HepG2 (cell line): ENCODE data around the gene RTN3. TPM values are rescaled to one million over a fixed set of nuclear protein-coding genes. Genes with fewer than 3 reads are reported as not detected.
A peak's percentile ranks its signal among the peaks of the same experiment; 100 is the strongest.

ENCODE experiments used
- ATAC-seq: fragments of 200-7000 bp; cut with Tn5 transposase; 3 replicates; pipeline ENCODE4 v1.9.1; 2020; ENCODE audit warnings: mild to moderate bottlenecking, moderate library complexity
- BruUV-seq: library from RNA; stranded (reverse); fragments of 400-500 nt; replicated peaks from 2 replicates; lab custom pipeline; 2021; lab: Mats Ljungman, UMichigan
- CTCF ChIA-PET: fragments of 300-600 bp; formaldehyde crosslinking; extraction: SDS; loops from one replicate; lab custom pipeline; 2021; ENCODE audit warnings: low total read pairs, inconsistent platforms, low intra/inter-chr PET ratio; lab: Yijun Ruan, JAX
- POLR2A ChIA-PET: fragments of 350-600 bp; sonication (Branson Sonifier 250); formaldehyde crosslinking; loops from one replicate; lab custom pipeline; 2020; ENCODE audit warnings: antibody characterized with exemption, inconsistent platforms; lab: Yijun Ruan, JAX
- DNase-seq: peaks from one replicate; pipeline ENCODE4 v3.0.0-alpha.2; 2015; ENCODE audit warnings: low spot score
- FAIRE-seq: peaks from 3 replicates; lab custom pipeline; 2011; peaks lifted over from hg19 to GRCh38; lab: Jason Lieb, UNC
- H2AFZ ChIP-seq: one replicate; pipeline ENCODE4 v1.6.1; 2011; ENCODE audit warnings: low read length, inconsistent platforms
- H3K27ac ChIP-seq: fragments of 300-600 bp; 3 replicates; pipeline ENCODE4 v1.8.0; 2011; ENCODE audit warnings: mixed run types, mild to moderate bottlenecking, mixed read lengths, low read length, inconsistent platforms; ENCODE audit not compliant: insufficient read depth; ENCODE audit errors: extremely low read length
- H3K27me3 ChIP-seq, 2 experiments: fragments of 200-600 bp in 1 of 2; 2 replicates in 1 of 2; 3 replicates in 1 of 2; pipeline versions ENCODE4 v1.6.0 to v1.8.0; 2011; ENCODE audit warnings: low read length in 2 of 2, mild to moderate bottlenecking in 2 of 2, moderate library complexity in 2 of 2, inconsistent platforms in 1 of 2; ENCODE audit not compliant: insufficient read depth in 2 of 2, control insufficient read depth in 1 of 2
- H3K36me3 ChIP-seq, 2 experiments: fragments of 200-600 bp in 1 of 2; replicated peaks in 1 of 2; 2 replicates in 1 of 2; 3 replicates in 1 of 2; pipeline versions ENCODE4 v1.5.1 to v1.8.0; 2011; ENCODE audit warnings: low read length in 2 of 2, inconsistent platforms in 1 of 2; ENCODE audit not compliant: insufficient read depth in 2 of 2, control insufficient read depth in 1 of 2
- H3K4me1 ChIP-seq: 2 replicates; pipeline ENCODE4 v1.5.1; 2012; ENCODE audit warnings: low read length, inconsistent platforms; ENCODE audit not compliant: insufficient read depth
- H3K4me2 ChIP-seq: 2 replicates; pipeline ENCODE4 v1.6.0; 2011; ENCODE audit warnings: low read depth, low read length, inconsistent platforms
- H3K4me3 ChIP-seq, 3 experiments: fragments of 200-600 bp in 1 of 3; sonication (generic), shearing (Covaris generic) in 1 of 3; replicated peaks in 1 of 3; 2 replicates each; pipeline ENCODE4 v1.5.1; 2011 to 2016; ENCODE audit warnings: low read length in 3 of 3, inconsistent platforms in 2 of 3, low read depth in 2 of 3, mild to moderate bottlenecking in 2 of 3, control low read depth in 1 of 3, mixed read lengths in 1 of 3; ENCODE audit not compliant: insufficient read depth in 1 of 3
- H3K79me2 ChIP-seq: one replicate; pipeline ENCODE4 v1.6.1; 2011; ENCODE audit warnings: low read length, inconsistent platforms; ENCODE audit not compliant: insufficient read depth
- H3K9ac ChIP-seq: 2 replicates; pipeline ENCODE4 v1.6.0; 2011; ENCODE audit warnings: mild to moderate bottlenecking, low read depth, low read length, inconsistent platforms; ENCODE audit not compliant: insufficient read depth
- H3K9me3 ChIP-seq: 2 replicates; pipeline ENCODE4 v1.5.1; 2012; ENCODE audit warnings: mild to moderate bottlenecking, low read length
- H4K20me1 ChIP-seq: 2 replicates; pipeline ENCODE4 v1.6.0; 2011; ENCODE audit warnings: inconsistent platforms, mild to moderate bottlenecking, low read length, moderate library complexity; ENCODE audit not compliant: insufficient read depth
- POLR2A ChIP-seq, 2 experiments: IDR thresholded peaks; 2 replicates each; pipeline ENCODE4 v1.6.1; 2011; ENCODE audit warnings: low read depth in 2 of 2, low read length in 2 of 2, mild to moderate bottlenecking in 1 of 2, moderate library complexity in 1 of 2; ENCODE audit not compliant: insufficient read depth in 1 of 2
- SKI ChIP-seq: fragments of 450-650 bp; IDR thresholded peaks from one replicate; pipeline ENCODE4 v1.6.1; 2018; ENCODE audit warnings: mild to moderate bottlenecking; ENCODE audit not compliant: partially characterized antibody
- ZFP91 ChIP-seq: sonication (generic); formaldehyde crosslinking; IDR thresholded peaks from 2 replicates; pipeline ENCODE4 v1.9.0; 2022; ENCODE audit warnings: missing genetic modification reagents, mild to moderate bottlenecking, borderline replicate concordance
- ZNF143 ChIP-seq: sonication (generic); formaldehyde crosslinking; IDR thresholded peaks from 2 replicates; pipeline ENCODE4 v1.4.0; 2020; ENCODE audit warnings: missing genetic modification reagents
- ZNF251 ChIP-seq: sonication (generic); formaldehyde crosslinking; IDR thresholded peaks from 2 replicates; pipeline ENCODE4 v1.9.0; 2021; ENCODE audit warnings: mild to moderate bottlenecking, missing genetic modification reagents
- ZNF263 ChIP-seq: sonication (generic); formaldehyde crosslinking; IDR thresholded peaks from 2 replicates; pipeline ENCODE4 v1.4.0; 2020; ENCODE audit warnings: missing genetic modification reagents
- ZNF281 ChIP-seq: sonication (generic); formaldehyde crosslinking; IDR thresholded peaks from 2 replicates; pipeline ENCODE4 v1.4.0; 2020; ENCODE audit warnings: missing genetic modification reagents, borderline replicate concordance
- ZNF446 ChIP-seq: sonication (generic); formaldehyde crosslinking; IDR thresholded peaks from 2 replicates; pipeline ENCODE4 v1.5.0; 2020; ENCODE audit warnings: mild to moderate bottlenecking, missing genetic modification reagents
- WGBS: methylation state at CpG from one replicate; pipeline ENCODE4 v1.1.6; 2017; ENCODE audit warnings: low lambda C conversion rate; 5-methylcytosine and 5-hydroxymethylcytosine counted together
- in situ Hi-C: cut with HindIII; loops from 2 replicates; pipeline ENCODE4 v1.10.0; 2017; ENCODE audit warnings: low pct_unique_long_range_greater_than_20kb; ENCODE audit not compliant: extremely low pct_ligation_motif_present
- intact Hi-C: fragments of 100-400 bp; cut with micrococcal nuclease; formaldehyde crosslinking; loops from one replicate; pipeline ENCODE4 v1.10.0; 2022; ENCODE audit not compliant: unreplicated experiment
- polyA plus RNA-seq, 8 experiments: library from polyadenylated mRNA; depleted of rRNA in 3 of 8; stranded (reverse) in 7 of 8; unstranded in 1 of 8; fragments of >200 nt; fragmentation: Illumina TruSeq in 4 of 8; extraction: Trizol in 4 of 8; gene quantifications; 2 replicates each; pipeline versions ENCODE4 v1.2.1 to v1.2.3, GENCODE V29; 2011 to 2016; ENCODE audit warnings: low read depth in 4 of 8, missing spikeins in 1 of 8, mixed read lengths in 1 of 8; ENCODE audit not compliant: insufficient read depth in 1 of 8
- total RNA-seq, 5 experiments: library from RNA; depleted of rRNA; stranded (reverse); fragments of >200 nt; fragmentation: Illumina TruSeq; extraction: Trizol; gene quantifications; 2 replicates each; pipeline ENCODE4 v1.2.3, GENCODE V29; 2016; ENCODE audit warnings: low read depth in 1 of 5
- TF ChIP-seq, protein P1 (sequence below): sonication (generic); formaldehyde crosslinking; IDR thresholded peaks from 2 replicates; pipeline ENCODE4 v1.8.1; 2023; ENCODE audit warnings: mild to moderate bottlenecking, missing genetic modification reagents
- TF ChIP-seq, protein P2 (sequence below): sonication (generic); formaldehyde crosslinking; IDR thresholded peaks from 2 replicates; pipeline ENCODE4 v1.4.0; 2020; ENCODE audit warnings: missing genetic modification reagents
- TF ChIP-seq, protein P3 (sequence below): sonication (generic); formaldehyde crosslinking; IDR thresholded peaks from 2 replicates; pipeline ENCODE4 v1.4.0; 2020; ENCODE audit warnings: missing genetic modification reagents, borderline replicate concordance

Gene RTN3
- total and polyA plus RNA-seq, 2 of the 13 experiments (the other 11 are each of a cell fraction or from before 2014, with no cell fraction given), result 32.2 to 41.1 TPM

DNA sequence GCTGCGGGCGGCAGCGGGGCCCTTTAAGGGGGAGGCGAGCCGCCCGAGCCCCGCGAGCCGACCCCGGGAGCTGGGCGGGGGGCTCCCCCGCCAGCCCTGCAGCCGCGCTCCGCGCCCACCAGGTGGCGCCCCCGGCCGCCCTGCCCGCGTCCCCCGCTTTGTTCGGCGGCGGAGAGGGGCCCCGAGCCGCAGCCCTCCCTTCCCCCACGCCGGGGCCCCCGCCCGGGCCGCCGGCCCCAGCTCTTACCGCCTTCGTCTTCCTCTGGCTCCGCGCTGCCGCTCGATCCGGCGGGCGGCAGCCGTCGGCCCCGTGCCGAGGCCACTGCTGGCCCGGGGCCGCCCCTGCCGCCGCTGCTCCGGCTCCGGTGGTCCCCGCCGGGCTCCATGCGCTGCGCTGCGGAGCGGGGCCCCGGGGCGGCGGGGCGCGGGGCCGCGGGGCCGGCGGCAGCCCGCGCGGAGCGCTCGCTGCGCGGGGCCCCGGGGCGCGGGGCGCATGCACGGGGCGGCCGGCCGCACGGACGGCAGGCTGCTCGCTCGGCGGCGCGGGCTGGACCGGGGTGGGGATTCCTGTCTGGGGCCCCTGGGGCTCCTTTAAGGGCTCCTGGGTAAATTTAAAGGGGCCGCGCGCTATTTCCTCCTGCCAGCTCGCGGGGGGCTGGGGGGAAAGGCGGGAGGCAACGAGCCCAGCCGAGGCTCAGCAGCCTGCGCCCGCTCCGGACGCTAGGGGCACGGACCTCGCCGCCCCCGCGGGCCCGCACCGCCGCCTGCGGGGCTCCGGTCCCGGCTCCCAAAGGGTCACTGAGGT is 87.1 kb downstream of the RTN3 start, which contains the start of gene ZFTA:
ZFTA (minus strand) TSS at position 539 of the 805 bp plus-strand sequence; CDS start at position 386, 153 bp downstream.
- no CpG with 5 or more reads among the region's 113 CpGs for WGBS
- peaks cover 7% of the 10 kb centered on the region for H3K79me2 ChIP-seq
- no peaks in the 10 kb centered on the region for H3K9me3 ChIP-seq
- BruUV-seq, result no TSS peak
- in situ Hi-C loops (loop anchor here (10.0 kb wide), 1 partner anchor 146 kb away; the partner anchor contains the start of gene RCOR2), intact Hi-C loops (loop anchor here (2.0 to 10.0 kb wide), 3 partner anchors 44 to 179 kb away; partner anchors contain the start of gene SPINDOC)
- peaks cover 0 to 4% of the 10 kb centered on the region in 2 experiments; a peak in 1 of 5 replicates for H3K27me3 ChIP-seq
- ATAC-seq (peak; percentile 1), DNase-seq (no peak), FAIRE-seq (no peak)
- peaks cover 0 to 2% of the 10 kb centered on the region in 2 experiments; a peak in 1 of 5 replicates for H3K36me3 ChIP-seq
- ChIA-PET CTCF (interaction anchor here (1.1 kb wide), 1 partner anchor 178 kb away, joined by 3 read pairs; no protein-coding TSS in a partner anchor), POLR2A (interaction anchor here (0.6 to 4.3 kb wide), 10 partner anchors 11 to 177 kb away, joined by 3 to 22 read pairs (median 10); partner anchors contain the start of genes MARK2 and RTN3)
- H4K20me1 ChIP-seq, result no peaks in the 10 kb centered on the region; the same call in 1 of the 2 replicates
- H2AFZ ChIP-seq, result no peak within 1 kb of the TSS
- peak within 1 kb of the TSS; percentile 65 to 98 (median 85) for H3K4me3 ChIP-seq
- H3K27ac ChIP-seq, result peak within 1 kb of the TSS; percentile 86
- H3K4me1 ChIP-seq, result peaks cover 43% of the 10 kb centered on the region
- peak within 1 kb of the TSS; percentile 80 for H3K9ac ChIP-seq
- peak within 1 kb of the TSS; percentile 93 for H3K4me2 ChIP-seq
- TF ChIP-seq ZNF281, result peak; percentile 61; the same call in 1 of the 2 replicates
- no peak for TF ChIP-seq ZNF251 (CRISPR knock-in tag)
- no peak for TF ChIP-seq ZNF263
- peak; percentile 21 for TF ChIP-seq SKI
- TF ChIP-seq ZNF143 (CRISPR knock-in tag), result peak; percentile 80
- TF ChIP-seq, protein P1, sequence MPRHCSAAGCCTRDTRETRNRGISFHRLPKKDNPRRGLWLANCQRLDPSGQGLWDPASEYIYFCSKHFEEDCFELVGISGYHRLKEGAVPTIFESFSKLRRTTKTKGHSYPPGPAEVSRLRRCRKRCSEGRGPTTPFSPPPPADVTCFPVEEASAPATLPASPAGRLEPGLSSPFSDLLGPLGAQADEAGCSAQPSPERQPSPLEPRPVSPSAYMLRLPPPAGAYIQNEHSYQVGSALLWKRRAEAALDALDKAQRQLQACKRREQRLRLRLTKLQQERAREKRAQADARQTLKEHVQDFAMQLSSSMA (CRISPR knock-in tag), result no peak
- peak in 1 of 2 experiments; percentile 4; a peak in 1 of 4 replicates for TF ChIP-seq POLR2A (IDR thresholded peaks at IDR 0.05; ENCODE audit: insufficient read depth in 1 of 2, low read depth in 2 of 2, low read length in 2 of 2)
- peak; percentile 99 for TF ChIP-seq ZFP91 (CRISPR knock-in tag)
- TF ChIP-seq, protein P2, sequence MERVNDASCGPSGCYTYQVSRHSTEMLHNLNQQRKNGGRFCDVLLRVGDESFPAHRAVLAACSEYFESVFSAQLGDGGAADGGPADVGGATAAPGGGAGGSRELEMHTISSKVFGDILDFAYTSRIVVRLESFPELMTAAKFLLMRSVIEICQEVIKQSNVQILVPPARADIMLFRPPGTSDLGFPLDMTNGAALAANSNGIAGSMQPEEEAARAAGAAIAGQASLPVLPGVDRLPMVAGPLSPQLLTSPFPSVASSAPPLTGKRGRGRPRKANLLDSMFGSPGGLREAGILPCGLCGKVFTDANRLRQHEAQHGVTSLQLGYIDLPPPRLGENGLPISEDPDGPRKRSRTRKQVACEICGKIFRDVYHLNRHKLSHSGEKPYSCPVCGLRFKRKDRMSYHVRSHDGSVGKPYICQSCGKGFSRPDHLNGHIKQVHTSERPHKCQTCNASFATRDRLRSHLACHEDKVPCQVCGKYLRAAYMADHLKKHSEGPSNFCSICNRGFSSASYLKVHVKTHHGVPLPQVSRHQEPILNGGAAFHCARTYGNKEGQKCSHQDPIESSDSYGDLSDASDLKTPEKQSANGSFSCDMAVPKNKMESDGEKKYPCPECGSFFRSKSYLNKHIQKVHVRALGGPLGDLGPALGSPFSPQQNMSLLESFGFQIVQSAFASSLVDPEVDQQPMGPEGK (CRISPR knock-in tag), result peak; percentile 32; the same call in 1 of the 2 replicates
- TF ChIP-seq, protein P3, sequence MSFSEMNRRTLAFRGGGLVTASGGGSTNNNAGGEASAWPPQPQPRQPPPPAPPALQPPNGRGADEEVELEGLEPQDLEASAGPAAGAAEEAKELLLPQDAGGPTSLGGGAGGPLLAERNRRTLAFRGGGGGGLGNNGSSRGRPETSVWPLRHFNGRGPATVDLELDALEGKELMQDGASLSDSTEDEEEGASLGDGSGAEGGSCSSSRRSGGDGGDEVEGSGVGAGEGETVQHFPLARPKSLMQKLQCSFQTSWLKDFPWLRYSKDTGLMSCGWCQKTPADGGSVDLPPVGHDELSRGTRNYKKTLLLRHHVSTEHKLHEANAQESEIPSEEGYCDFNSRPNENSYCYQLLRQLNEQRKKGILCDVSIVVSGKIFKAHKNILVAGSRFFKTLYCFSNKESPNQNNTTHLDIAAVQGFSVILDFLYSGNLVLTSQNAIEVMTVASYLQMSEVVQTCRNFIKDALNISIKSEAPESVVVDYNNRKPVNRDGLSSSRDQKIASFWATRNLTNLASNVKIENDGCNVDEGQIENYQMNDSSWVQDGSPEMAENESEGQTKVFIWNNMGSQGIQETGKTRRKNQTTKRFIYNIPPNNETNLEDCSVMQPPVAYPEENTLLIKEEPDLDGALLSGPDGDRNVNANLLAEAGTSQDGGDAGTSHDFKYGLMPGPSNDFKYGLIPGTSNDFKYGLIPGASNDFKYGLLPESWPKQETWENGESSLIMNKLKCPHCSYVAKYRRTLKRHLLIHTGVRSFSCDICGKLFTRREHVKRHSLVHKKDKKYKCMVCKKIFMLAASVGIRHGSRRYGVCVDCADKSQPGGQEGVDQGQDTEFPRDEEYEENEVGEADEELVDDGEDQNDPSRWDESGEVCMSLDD (CRISPR knock-in tag), result no peak
- TF ChIP-seq ZNF446 (CRISPR knock-in tag), result no peak
